ENCODE data around the gene SLC6A3.
"Not testable (repeated sequence)": the region's sequence is repeated elsewhere in the genome, so short reads cannot be mapped to it uniquely, and the experiment has no call there.

Gene SLC6A3

DNA sequence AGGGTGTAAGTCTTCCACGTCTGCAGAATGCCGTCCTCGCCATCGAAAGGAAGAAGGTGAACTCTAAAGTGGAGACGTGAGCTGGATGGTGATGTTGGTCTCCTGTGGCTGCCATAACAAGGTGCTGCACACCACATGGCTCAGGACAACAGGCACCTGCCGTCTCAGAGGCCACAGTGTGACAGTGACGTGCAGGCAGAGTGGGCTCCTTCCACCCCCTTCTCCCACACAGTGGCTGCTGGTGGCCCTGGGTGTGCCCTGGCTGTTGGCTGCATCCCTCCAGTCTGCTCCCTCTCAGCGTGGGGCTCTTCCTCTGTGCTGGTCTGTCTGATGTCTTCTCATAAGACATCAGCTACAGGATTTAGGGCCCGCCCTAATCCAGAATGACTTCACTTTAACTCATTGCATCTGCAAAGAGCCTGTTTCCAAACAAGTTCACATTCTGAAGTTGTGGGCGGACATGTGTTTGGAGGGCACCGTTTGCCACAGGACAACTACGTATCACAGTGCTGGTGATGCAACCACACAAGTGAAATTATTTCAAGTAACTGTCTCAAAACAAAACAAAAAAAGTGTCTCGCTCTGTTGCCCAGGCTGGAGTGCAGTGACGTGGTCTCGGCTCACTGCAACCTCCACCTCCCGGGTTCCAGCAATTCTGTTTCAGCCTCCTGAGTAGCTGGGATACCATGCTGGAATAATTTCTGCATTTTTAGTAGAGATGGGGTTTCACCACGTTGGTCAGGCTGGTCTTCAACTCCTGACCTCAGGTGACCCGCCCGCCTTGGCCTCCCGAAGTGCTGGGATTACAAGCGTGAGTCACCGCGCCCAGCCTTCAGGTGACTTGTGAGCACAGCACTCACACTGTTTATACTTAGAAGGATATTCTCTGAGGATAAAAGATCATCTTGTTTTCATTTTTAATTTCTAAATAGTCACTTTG lies 69.1 kb downstream of the SLC6A3 start:
- TF ChIP-seq, protein P1, sequence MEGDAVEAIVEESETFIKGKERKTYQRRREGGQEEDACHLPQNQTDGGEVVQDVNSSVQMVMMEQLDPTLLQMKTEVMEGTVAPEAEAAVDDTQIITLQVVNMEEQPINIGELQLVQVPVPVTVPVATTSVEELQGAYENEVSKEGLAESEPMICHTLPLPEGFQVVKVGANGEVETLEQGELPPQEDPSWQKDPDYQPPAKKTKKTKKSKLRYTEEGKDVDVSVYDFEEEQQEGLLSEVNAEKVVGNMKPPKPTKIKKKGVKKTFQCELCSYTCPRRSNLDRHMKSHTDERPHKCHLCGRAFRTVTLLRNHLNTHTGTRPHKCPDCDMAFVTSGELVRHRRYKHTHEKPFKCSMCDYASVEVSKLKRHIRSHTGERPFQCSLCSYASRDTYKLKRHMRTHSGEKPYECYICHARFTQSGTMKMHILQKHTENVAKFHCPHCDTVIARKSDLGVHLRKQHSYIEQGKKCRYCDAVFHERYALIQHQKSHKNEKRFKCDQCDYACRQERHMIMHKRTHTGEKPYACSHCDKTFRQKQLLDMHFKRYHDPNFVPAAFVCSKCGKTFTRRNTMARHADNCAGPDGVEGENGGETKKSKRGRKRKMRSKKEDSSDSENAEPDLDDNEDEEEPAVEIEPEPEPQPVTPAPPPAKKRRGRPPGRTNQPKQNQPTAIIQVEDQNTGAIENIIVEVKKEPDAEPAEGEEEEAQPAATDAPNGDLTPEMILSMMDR (IDR thresholded peaks at IDR 0.05; ENCODE audit: low read depth, low read length, missing control alignments) = no peak
- DNase-seq = no peak
- no peak overlapping the region for H3K27ac ChIP-seq
- H3K27me3 ChIP-seq (replicated peaks) = no peaks in the 10 kb centered on the region
- no peak overlapping the region for H3K4me3 ChIP-seq (ENCODE audit: low read depth, low read length)
- H3K36me3 ChIP-seq (replicated peaks) = no peaks in the 10 kb centered on the region
- in situ Hi-C loops (cut with HindIII; ENCODE audit: low pct_ligation_motif_present, low sequenced_read_pairs) = no loop called here

DNA sequence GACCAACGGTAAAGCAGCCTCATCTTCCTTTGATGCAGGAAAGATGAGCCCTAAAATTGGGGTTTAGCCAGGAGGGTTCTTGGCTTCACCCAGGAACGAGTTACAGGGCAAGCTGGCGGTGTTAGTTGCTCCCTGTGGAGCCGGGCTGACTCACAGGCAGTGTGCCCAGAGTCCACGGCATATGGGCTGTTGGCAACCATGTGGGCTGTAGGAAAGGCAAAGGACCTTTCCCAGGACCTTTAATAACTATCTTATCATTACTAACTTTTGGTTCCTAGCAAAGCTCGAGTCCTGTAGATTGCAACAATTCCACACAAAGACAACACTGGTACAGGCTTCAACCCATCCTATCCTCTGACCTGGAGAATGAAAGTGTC lies 70.6 kb downstream of the SLC6A3 start:
- in situ Hi-C loops (cut with HindIII; ENCODE audit: low pct_ligation_motif_present, low sequenced_read_pairs) = no loop called here
- no peak for DNase-seq
- Histone ChIP-seq H3K4me3 (ENCODE audit: low read depth, low read length) (no peak overlapping the region), H3K36me3 (replicated peaks) (no peaks in the 10 kb centered on the region), H3K27me3 (replicated peaks) (no peaks in the 10 kb centered on the region), H3K27ac (no peak overlapping the region)
- TF ChIP-seq, protein P1 (IDR thresholded peaks at IDR 0.05; ENCODE audit: low read depth, low read length, missing control alignments) = no peak

DNA sequence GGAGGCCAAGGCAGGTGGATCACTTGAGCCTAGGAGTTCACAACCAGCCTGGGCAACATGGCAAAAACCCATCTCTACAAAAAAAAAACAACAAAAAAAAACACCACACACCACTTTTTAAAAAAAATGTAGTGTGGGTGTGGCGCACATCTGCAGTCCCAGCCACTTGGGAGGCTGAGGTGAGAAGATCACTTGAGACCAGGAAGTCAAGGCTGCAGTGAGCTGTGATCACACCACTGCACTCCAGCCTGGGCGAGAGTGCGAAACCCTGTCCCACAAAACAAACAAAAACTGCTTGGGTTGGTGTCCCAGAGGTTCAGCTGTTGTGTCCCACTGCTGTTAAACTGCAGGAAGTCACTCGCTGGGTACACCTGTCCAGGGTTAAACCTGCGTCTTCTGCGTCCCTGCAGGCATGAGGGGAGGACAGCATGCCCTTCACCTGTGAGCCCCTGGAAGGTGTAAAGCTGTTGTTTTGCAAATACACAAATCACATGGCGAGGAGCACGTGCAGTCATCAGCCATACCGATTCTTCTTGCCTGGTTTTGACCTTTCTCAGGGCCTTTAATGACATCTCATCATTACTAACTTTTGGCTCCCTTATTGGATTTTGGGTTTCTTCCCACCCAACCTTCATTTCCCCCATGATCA lies 71.1 kb downstream of the SLC6A3 start:
- DNase-seq = no peak
- in situ Hi-C loops (cut with HindIII; ENCODE audit: low pct_ligation_motif_present, low sequenced_read_pairs) = no loop called here
- H3K36me3 ChIP-seq (replicated peaks) = no peaks in the 10 kb centered on the region
- no peaks in the 10 kb centered on the region for H3K27me3 ChIP-seq (replicated peaks)
- TF ChIP-seq, protein P1 (IDR thresholded peaks at IDR 0.05; ENCODE audit: low read depth, low read length, missing control alignments) = no peak
- H3K4me3 ChIP-seq (ENCODE audit: low read depth, low read length) = no peak overlapping the region
- no peak overlapping the region for H3K27ac ChIP-seq

DNA sequence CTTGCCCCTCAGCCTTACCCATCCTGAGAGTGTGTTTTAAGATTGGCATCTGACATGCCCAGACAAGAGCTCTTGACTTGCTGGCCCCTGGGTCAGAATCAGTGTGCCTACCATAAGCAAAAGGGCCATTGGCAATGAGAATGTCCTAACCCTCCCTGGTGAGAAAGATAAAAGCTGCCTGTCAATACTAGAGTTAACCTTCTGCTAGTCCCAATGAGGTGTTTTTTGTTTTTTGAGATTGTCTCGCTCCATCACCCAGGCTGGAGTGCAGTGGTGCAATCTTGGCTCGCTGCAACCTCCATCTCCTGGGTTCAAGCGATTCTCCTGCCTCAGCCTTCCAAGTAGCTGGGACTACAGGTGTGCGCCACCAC lies 73.3 kb downstream of the SLC6A3 start:
- H3K36me3 ChIP-seq (replicated peaks); DNase-seq; H3K27ac ChIP-seq; H3K27me3 ChIP-seq (replicated peaks); H3K4me3 ChIP-seq (ENCODE audit: low read depth, low read length); in situ Hi-C loops (cut with HindIII; ENCODE audit: low pct_ligation_motif_present, low sequenced_read_pairs): not testable (repeated sequence)

DNA sequence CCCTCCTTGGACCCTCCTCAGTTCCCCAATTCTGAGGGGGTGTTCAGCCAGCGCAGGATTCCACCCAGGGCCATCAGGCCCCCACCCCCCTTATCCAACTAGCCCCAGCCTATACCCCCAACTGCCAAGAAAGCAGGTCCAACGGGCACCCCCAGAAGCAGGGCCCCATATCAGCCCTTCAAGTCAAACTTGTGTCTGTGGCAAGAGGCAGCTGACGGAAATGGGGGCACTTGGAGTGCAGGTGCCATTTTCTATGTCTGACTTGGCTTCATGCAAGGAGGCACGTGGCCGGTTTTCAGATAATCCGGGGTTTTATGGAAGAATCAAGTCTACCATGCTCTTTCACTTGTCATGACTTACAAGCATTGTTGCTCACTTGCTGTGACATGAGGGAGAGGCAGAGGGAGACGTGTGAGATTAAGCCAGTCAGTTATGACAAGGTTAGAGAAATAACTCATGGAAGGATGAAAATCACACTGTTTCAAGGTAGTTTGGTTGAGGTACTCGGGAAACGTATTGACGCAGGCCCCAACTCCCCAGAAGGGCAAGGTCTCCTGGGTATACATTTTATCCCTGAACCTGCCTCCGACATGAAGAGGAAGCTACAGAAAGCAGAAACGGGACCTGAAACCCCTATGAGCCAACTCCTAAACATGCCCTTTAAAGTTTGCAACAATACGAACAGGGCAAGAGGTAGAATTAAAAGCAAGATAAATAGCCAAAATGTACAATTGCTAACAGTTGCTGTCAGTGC lies 73.8 kb downstream of the SLC6A3 start:
- H3K27ac ChIP-seq = no peak overlapping the region
- no peak overlapping the region for H3K4me3 ChIP-seq (ENCODE audit: low read depth, low read length)
- H3K27me3 ChIP-seq (replicated peaks) = no peaks in the 10 kb centered on the region
- TF ChIP-seq, protein P1 (IDR thresholded peaks at IDR 0.05; ENCODE audit: low read depth, low read length, missing control alignments) = no peak
- DNase-seq = no peak
- no peaks in the 10 kb centered on the region for H3K36me3 ChIP-seq (replicated peaks)
- in situ Hi-C loops (cut with HindIII; ENCODE audit: low pct_ligation_motif_present, low sequenced_read_pairs) = no loop called here

DNA sequence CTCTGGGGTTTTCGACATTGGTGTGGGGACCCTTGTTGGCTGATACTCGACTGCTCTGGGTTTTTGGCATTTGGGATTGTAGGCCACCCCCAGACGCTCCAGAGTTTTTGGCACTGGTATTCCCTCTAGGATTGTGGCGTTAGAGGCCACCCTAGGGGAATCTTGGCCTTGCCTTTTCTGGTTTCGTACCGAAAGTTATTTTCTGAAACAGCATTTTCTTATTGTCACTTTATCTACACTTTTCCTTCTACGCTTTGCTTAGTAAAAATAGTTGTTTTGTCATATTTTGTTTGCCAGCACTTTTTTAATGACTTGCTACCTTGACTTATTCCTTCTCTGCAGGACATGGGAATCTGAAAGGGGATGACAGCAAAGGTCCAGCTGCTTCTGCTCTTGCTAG lies 75.2 kb downstream of the SLC6A3 start:
- H3K27me3 ChIP-seq (replicated peaks) = no peaks in the 10 kb centered on the region
- TF ChIP-seq, protein P1 (IDR thresholded peaks at IDR 0.05; ENCODE audit: low read depth, low read length, missing control alignments) = no peak

More for the DNA sequence above, 75.2 kb downstream of the SLC6A3 start:
- H3K4me3 ChIP-seq (ENCODE audit: low read depth, low read length) = no peak overlapping the region
- no peak overlapping the region for H3K27ac ChIP-seq
- no peaks in the 10 kb centered on the region for H3K36me3 ChIP-seq (replicated peaks)
- no peak for DNase-seq
- in situ Hi-C loops (cut with HindIII; ENCODE audit: low pct_ligation_motif_present, low sequenced_read_pairs) = no loop called here
